K562 (cell line): ENCODE data around the gene ELMO1. TPM values are rescaled to one million over a fixed set of nuclear protein-coding genes. Genes with fewer than 3 reads are reported as not detected.

Experiments used
- ATAC-seq: fragments of 200-7000 bp; cut with Tn5 transposase; 3 replicates; pipeline ENCODE4 v1.9.1; 2020; ENCODE audit warnings: moderate library complexity
- BruUV-seq: library from RNA; stranded (reverse); fragments of 400-500 nt; replicated peaks from 2 replicates; lab custom pipeline; 2021; lab: Mats Ljungman, UMichigan
- CTCF ChIA-PET: fragments of 300-600 bp; formaldehyde crosslinking; extraction: SDS; loops from one replicate; lab custom pipeline; 2021; ENCODE audit warnings: low intra/inter-chr PET ratio; lab: Yijun Ruan, JAX
- POLR2A ChIA-PET: fragments of 300-600, 350-650 bp; sonication (Branson Sonifier 250); formaldehyde crosslinking; extraction: SDS; loops from one replicate; lab custom pipeline; 2021; ENCODE audit warnings: antibody characterized with exemption, inconsistent platforms; lab: Yijun Ruan, JAX
- DNase-seq, 4 experiments: peaks; one replicate each; pipeline versions ENCODE4 v3.0.0 to v3.0.0-alpha.2; 2011 to 2018; ENCODE audit warnings: low spot score in 3 of 4, mixed read lengths in 3 of 4; ENCODE audit errors: extremely low read depth in 1 of 4
- FAIRE-seq: peaks from 2 replicates; lab custom pipeline; 2011; peaks lifted over from hg19 to GRCh38; lab: Jason Lieb, UNC
- H2AFZ ChIP-seq: 2 replicates; pipeline ENCODE4 v1.6.0; 2011; ENCODE audit warnings: low read depth, low read length, control low read depth, inconsistent platforms
- H3K27ac ChIP-seq: fragments of 200-600 bp; 3 replicates; pipeline ENCODE4 v1.8.0; 2011; ENCODE audit warnings: low read depth, mild to moderate bottlenecking, control low read depth, inconsistent platforms, low read length, moderate library complexity, mixed read lengths; ENCODE audit errors: extremely low read depth
- H3K27me3 ChIP-seq, 2 experiments: fragments of 300-600 bp in 1 of 2; 2 replicates in 1 of 2; 3 replicates in 1 of 2; pipeline versions ENCODE4 v1.6.0 to v1.8.0; 2011; ENCODE audit warnings: inconsistent platforms in 2 of 2, low read length in 2 of 2, mild to moderate bottlenecking in 1 of 2, mixed read lengths in 1 of 2, moderate library complexity in 1 of 2; ENCODE audit not compliant: control insufficient read depth in 2 of 2, insufficient read depth in 2 of 2
- H3K36me3 ChIP-seq: fragments of 300-600 bp; 3 replicates; pipeline ENCODE4 v1.8.0; 2011; ENCODE audit warnings: mild to moderate bottlenecking, low read length, inconsistent platforms; ENCODE audit not compliant: control insufficient read depth, insufficient read depth
- H3K4me1 ChIP-seq, 2 experiments: fragments of 200-600 bp in 1 of 2; replicated peaks in 1 of 2; 2 replicates in 1 of 2; 3 replicates in 1 of 2; pipeline versions ENCODE4 v1.5.1 to v1.8.0; 2011; ENCODE audit warnings: inconsistent platforms in 2 of 2, low read length in 2 of 2, mild to moderate bottlenecking in 1 of 2, mixed read lengths in 1 of 2, moderate library complexity in 1 of 2; ENCODE audit not compliant: control insufficient read depth in 2 of 2, insufficient read depth in 2 of 2
- H3K4me2 ChIP-seq: 2 replicates; pipeline ENCODE4 v1.6.1; 2011; ENCODE audit warnings: low read length, control low read depth, inconsistent platforms, mixed read lengths; ENCODE audit not compliant: insufficient read depth
- H3K4me3 ChIP-seq: fragments of 200-600 bp; sonication (generic), shearing (Covaris generic); 2 replicates; pipeline ENCODE4 v1.5.1; 2016; ENCODE audit warnings: control low read depth, inconsistent platforms
- H3K79me2 ChIP-seq: fragments of 200-600 bp; 3 replicates; pipeline ENCODE4 v1.8.0; 2011; ENCODE audit warnings: low read length, inconsistent platforms; ENCODE audit not compliant: control insufficient read depth, insufficient read depth
- H3K9ac ChIP-seq, 2 experiments: 2 replicates each; pipeline versions ENCODE4 v1.6.0 to v1.6.1; 2011; ENCODE audit warnings: low read depth in 2 of 2, low read length in 2 of 2, control low read depth in 1 of 2, inconsistent platforms in 1 of 2, mild to moderate bottlenecking in 1 of 2, mixed read lengths in 1 of 2; ENCODE audit not compliant: insufficient read depth in 1 of 2
- H3K9me1 ChIP-seq: one replicate; pipeline ENCODE4 v1.6.0; 2011; ENCODE audit warnings: inconsistent platforms, mild to moderate bottlenecking, low read length, moderate library complexity; ENCODE audit not compliant: control insufficient read depth, insufficient read depth
- H3K9me3 ChIP-seq: replicated peaks from 2 replicates; pipeline ENCODE4 v1.5.1; 2011; ENCODE audit warnings: low read depth, low read length, inconsistent platforms; ENCODE audit not compliant: control insufficient read depth, insufficient read depth
- H4K20me1 ChIP-seq: replicated peaks from 2 replicates; pipeline ENCODE4 v1.6.1; 2011; ENCODE audit warnings: low read length, inconsistent platforms, mixed read lengths; ENCODE audit not compliant: control insufficient read depth, insufficient read depth
- ELF4 ChIP-seq: fragments of 450-650 bp; formaldehyde crosslinking; IDR thresholded peaks from 2 replicates; pipeline ENCODE4 v1.4.0; 2022; ENCODE audit warnings: missing genetic modification characterization
- ETV1 ChIP-seq: fragments of 450-650 bp; conservative IDR thresholded peaks from 2 replicates; pipeline ENCODE4 v1.6.1; 2016; ENCODE audit warnings: missing genetic modification characterization, control low read depth, low read depth, missing compliant biosample characterization
- ETV5 ChIP-seq: sonication (generic); formaldehyde crosslinking; IDR thresholded peaks from 2 replicates; pipeline ENCODE4 v1.4.0; 2020; ENCODE audit warnings: low read depth, mild to moderate bottlenecking, missing genetic modification reagents
- HDAC6 ChIP-seq: IDR thresholded peaks from 2 replicates; pipeline ENCODE4 v1.6.1; 2012; ENCODE audit warnings: low read depth, mild to moderate bottlenecking, control low read depth, inconsistent platforms, low read length, moderate library complexity
- HSF4 ChIP-seq: fragments of 250-450 bp; sonication (Bioruptor Pico); IDR thresholded peaks from 2 replicates; pipeline ENCODE4 v2.1.2; 2022; ENCODE audit warnings: mild to moderate bottlenecking, moderate library complexity, borderline replicate concordance
- PHF8 ChIP-seq: fragments of 200-600 bp; sonication (generic); IDR thresholded peaks from 2 replicates; pipeline ENCODE4 v1.6.1; 2012; ENCODE audit warnings: mixed run types, mild to moderate bottlenecking, inconsistent platforms, low read length, moderate library complexity, borderline replicate concordance
- POLR3G ChIP-seq: IDR thresholded peaks from 2 replicates; pipeline ENCODE4 v1.6.1; 2011; ENCODE audit not compliant: insufficient read length, insufficient replicate concordance; ENCODE audit errors: extremely low read depth
- ZEB2 ChIP-seq: fragments of 450-650 bp; IDR thresholded peaks from 2 replicates; pipeline ENCODE4 v1.6.1; 2016
- ZFP1 ChIP-seq: fragments of 450-650 bp; formaldehyde crosslinking; IDR thresholded peaks from 2 replicates; pipeline ENCODE4 v1.4.0; 2020; ENCODE audit warnings: mild to moderate bottlenecking, mixed read lengths
- ZNF133 ChIP-seq: fragments of 250-450 bp; sonication (Bioruptor Pico); IDR thresholded peaks from 2 replicates; pipeline ENCODE4 v1.4.0; 2020; ENCODE audit warnings: mild to moderate bottlenecking
- ZNF639 ChIP-seq, 2 experiments: fragments of 200-800 bp in 1 of 2; sonication (Bioruptor generic) in 1 of 2; sonication (generic) in 1 of 2; formaldehyde crosslinking in 1 of 2; IDR thresholded peaks in 1 of 2; conservative IDR thresholded peaks in 1 of 2; 2 replicates each; pipeline versions ENCODE4 v1.5.0 to v1.6.1; 2016 to 2020; ENCODE audit warnings: missing compliant biosample characterization in 1 of 2, missing genetic modification characterization in 1 of 2, missing genetic modification reagents in 1 of 2
- WGBS: fragments of 100-300 bp; shearing (Covaris generic); methylation state at CpG from one replicate; pipeline ENCODE4 v1.1.6; 2016; ENCODE audit warnings: low coverage, mixed read lengths; ENCODE audit not compliant: insufficient coverage; ENCODE audit errors: missing lambda C conversion rate; 5-methylcytosine and 5-hydroxymethylcytosine counted together
- in situ Hi-C: fragments of 300-500 bp; cut with MboI; formaldehyde crosslinking; loops from 4 replicates; pipeline ENCODE4 v1.15.0; 2018; ENCODE audit warnings: inconsistent platforms, mixed read lengths
- intact Hi-C: fragments of 100-400 bp; cut with micrococcal nuclease; formaldehyde crosslinking; loops from 2 replicates; pipeline ENCODE4 v1.14.2; 2022
- polyA plus RNA-seq, 8 experiments: library from polyadenylated mRNA; depleted of rRNA in 4 of 8; stranded (reverse) in 5 of 8; unstranded in 3 of 8; fragments of >200 nt; fragmentation: Nextera tagmentation in 2 of 8; fragmentation: Illumina TruSeq in 1 of 8; extraction: Ambion mirVana in 2 of 8; extraction: Trizol in 1 of 8; gene quantifications; 2 replicates each; pipeline versions ENCODE4 v1.2.1 to v1.2.3, GENCODE V29; 2011 to 2014; ENCODE audit warnings: inconsistent platforms in 1 of 8, missing spikeins in 1 of 8
- total RNA-seq, 7 experiments: library from RNA; depleted of rRNA in 6 of 7; stranded (reverse); fragments of >200 nt in 6 of 7; fragmentation: Illumina TruSeq in 2 of 7; extraction: Trizol in 2 of 7; gene quantifications; 2 replicates each; pipeline versions ENCODE4 v1.2.1 to v1.2.3, GENCODE V29; 2011 to 2021; ENCODE audit warnings: low replicate concordance in 1 of 7
- TF ChIP-seq, protein P1 (sequence below): fragments of 450-650 bp; conservative IDR thresholded peaks from 2 replicates; pipeline ENCODE4 v1.6.1; 2016; ENCODE audit warnings: missing genetic modification characterization, low read depth, mild to moderate bottlenecking, control low read depth, missing compliant biosample characterization
- TF ChIP-seq, protein P2 (sequence below): fragments of 450-650 bp; IDR thresholded peaks from 2 replicates; pipeline ENCODE4 v1.6.1; 2016; ENCODE audit warnings: mild to moderate bottlenecking
- TF ChIP-seq, protein P3 (sequence below): fragments of 450-650 bp; IDR thresholded peaks from 2 replicates; pipeline ENCODE4 v1.6.1; 2017; ENCODE audit warnings: antibody characterized with exemption

The ELMO1 gene
- total and polyA plus RNA-seq, 9 of the 15 experiments (the other 6 are each of a cell fraction or from before 2014, with no cell fraction given) = 0.36 to 7.2 (median 3.6) TPM

- Histone ChIP-seq H3K27ac (no peak overlapping the region), H2AFZ (no peak overlapping the region), H3K9me3 (no peaks in the 10 kb centered on the region), H3K79me2 (no peaks in the 10 kb centered on the region), H3K27me3 (peaks cover 0 to 5% of the 10 kb centered on the region in 2 experiments; a peak in 1 of 5 replicates), H3K9me1 (no peaks in the 10 kb centered on the region), H3K4me1 (no peaks in the 10 kb centered on the region), H3K4me2 (no peak overlapping the region), H3K9ac (no peak overlapping the region), H3K36me3 (no peaks in the 10 kb centered on the region), H4K20me1 (no peaks in the 10 kb centered on the region), H3K4me3 (no peak overlapping the region)
- no peak for FAIRE-seq
- intact Hi-C loops (no loop called here), in situ Hi-C loops (loop anchor here (10.0 kb wide), 1 partner anchor 201 kb away; no protein-coding TSS in a partner anchor)
- ATAC-seq = no peak
- DNase-seq = no peak
- 0% methylated on average over 9 of the region's 9 CpGs for WGBS
- no TSS peak for BruUV-seq
- ChIA-PET POLR2A (no interaction called here), CTCF (no interaction called here)
- no peak for TF ChIP-seq ZFP1
- no peak for TF ChIP-seq HSF4 (CRISPR knock-in tag)
- TF ChIP-seq, protein P1, sequence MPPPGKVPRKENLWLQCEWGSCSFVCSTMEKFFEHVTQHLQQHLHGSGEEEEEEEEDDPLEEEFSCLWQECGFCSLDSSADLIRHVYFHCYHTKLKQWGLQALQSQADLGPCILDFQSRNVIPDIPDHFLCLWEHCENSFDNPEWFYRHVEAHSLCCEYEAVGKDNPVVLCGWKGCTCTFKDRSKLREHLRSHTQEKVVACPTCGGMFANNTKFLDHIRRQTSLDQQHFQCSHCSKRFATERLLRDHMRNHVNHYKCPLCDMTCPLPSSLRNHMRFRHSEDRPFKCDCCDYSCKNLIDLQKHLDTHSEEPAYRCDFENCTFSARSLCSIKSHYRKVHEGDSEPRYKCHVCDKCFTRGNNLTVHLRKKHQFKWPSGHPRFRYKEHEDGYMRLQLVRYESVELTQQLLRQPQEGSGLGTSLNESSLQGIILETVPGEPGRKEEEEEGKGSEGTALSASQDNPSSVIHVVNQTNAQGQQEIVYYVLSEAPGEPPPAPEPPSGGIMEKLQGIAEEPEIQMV (tag) = no peak
- no peak for TF ChIP-seq ETV5
- TF ChIP-seq, protein P2, sequence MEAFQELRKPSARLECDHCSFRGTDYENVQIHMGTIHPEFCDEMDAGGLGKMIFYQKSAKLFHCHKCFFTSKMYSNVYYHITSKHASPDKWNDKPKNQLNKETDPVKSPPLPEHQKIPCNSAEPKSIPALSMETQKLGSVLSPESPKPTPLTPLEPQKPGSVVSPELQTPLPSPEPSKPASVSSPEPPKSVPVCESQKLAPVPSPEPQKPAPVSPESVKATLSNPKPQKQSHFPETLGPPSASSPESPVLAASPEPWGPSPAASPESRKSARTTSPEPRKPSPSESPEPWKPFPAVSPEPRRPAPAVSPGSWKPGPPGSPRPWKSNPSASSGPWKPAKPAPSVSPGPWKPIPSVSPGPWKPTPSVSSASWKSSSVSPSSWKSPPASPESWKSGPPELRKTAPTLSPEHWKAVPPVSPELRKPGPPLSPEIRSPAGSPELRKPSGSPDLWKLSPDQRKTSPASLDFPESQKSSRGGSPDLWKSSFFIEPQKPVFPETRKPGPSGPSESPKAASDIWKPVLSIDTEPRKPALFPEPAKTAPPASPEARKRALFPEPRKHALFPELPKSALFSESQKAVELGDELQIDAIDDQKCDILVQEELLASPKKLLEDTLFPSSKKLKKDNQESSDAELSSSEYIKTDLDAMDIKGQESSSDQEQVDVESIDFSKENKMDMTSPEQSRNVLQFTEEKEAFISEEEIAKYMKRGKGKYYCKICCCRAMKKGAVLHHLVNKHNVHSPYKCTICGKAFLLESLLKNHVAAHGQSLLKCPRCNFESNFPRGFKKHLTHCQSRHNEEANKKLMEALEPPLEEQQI = no peak
- TF ChIP-seq HDAC6 = no peak
- TF ChIP-seq ELF4 (CRISPR knock-in tag) = no peak
- TF ChIP-seq ETV1 (tag) = no peak
- no peak for TF ChIP-seq ZNF133 (CRISPR knock-in tag)
- no peak for TF ChIP-seq PHF8
- no peak for TF ChIP-seq ZNF639 (CRISPR knock-in tag; conservative IDR thresholded peaks at IDR 0.05 in 1 of 2, IDR thresholded peaks at IDR 0.05 in 1 of 2)
- TF ChIP-seq ZEB2 = no peak
- TF ChIP-seq, protein P3, sequence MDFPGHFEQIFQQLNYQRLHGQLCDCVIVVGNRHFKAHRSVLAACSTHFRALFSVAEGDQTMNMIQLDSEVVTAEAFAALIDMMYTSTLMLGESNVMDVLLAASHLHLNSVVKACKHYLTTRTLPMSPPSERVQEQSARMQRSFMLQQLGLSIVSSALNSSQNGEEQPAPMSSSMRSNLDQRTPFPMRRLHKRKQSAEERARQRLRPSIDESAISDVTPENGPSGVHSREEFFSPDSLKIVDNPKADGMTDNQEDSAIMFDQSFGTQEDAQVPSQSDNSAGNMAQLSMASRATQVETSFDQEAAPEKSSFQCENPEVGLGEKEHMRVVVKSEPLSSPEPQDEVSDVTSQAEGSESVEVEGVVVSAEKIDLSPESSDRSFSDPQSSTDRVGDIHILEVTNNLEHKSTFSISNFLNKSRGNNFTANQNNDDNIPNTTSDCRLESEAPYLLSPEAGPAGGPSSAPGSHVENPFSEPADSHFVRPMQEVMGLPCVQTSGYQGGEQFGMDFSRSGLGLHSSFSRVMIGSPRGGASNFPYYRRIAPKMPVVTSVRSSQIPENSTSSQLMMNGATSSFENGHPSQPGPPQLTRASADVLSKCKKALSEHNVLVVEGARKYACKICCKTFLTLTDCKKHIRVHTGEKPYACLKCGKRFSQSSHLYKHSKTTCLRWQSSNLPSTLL = no peak
- TF ChIP-seq POLR3G = no peak
Observed at GRCh38 chr7:36984041-36984521, 464.6 kb downstream of the ELMO1 start.
